Measurements from ENCODE around the gene APLP2.

DNA sequence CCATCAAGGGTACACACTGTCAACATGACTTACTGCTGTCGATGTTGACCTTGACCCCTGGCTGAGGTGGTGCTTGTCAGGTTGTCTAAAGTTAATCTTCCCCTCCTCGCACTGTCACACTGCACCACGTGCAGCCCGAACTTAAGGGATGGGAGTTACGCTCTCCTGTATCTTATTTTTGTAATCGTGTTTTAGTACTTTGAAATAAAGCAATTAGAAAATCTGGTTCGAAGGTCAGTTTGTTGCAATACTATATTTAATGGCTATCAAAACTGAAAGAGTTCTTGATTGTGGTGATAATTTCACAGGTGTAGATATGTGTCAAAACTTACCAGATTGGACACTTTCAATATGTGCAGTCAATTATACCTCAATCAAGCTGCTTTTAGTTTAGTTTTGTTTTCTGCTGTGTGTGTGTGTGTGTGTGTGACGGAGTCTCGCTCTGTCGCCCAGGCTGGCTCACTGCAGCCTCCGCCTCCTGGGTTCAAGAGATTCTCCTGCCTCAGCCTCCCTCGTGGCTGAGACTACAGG is 79.2 kb downstream of the APLP2 start:
- TF ChIP-seq CTCF (IDR thresholded peaks at IDR 0.05) = no peak
- TF ChIP-seq POLR2A (IDR thresholded peaks at IDR 0.05) = no peak

All from testis (tissue), 2 donors.